ENCODE results near the gene POLE4. TPM values are rescaled to one million over a fixed set of nuclear protein-coding genes. Genes with fewer than 3 reads are reported as not detected.

Gene POLE4
- total and polyA plus RNA-seq, 9 of the 15 experiments (the other 6 are each of a cell fraction or from before 2014, with no cell fraction given), result 25.7 to 73.7 (median 57.3) TPM

DNA sequence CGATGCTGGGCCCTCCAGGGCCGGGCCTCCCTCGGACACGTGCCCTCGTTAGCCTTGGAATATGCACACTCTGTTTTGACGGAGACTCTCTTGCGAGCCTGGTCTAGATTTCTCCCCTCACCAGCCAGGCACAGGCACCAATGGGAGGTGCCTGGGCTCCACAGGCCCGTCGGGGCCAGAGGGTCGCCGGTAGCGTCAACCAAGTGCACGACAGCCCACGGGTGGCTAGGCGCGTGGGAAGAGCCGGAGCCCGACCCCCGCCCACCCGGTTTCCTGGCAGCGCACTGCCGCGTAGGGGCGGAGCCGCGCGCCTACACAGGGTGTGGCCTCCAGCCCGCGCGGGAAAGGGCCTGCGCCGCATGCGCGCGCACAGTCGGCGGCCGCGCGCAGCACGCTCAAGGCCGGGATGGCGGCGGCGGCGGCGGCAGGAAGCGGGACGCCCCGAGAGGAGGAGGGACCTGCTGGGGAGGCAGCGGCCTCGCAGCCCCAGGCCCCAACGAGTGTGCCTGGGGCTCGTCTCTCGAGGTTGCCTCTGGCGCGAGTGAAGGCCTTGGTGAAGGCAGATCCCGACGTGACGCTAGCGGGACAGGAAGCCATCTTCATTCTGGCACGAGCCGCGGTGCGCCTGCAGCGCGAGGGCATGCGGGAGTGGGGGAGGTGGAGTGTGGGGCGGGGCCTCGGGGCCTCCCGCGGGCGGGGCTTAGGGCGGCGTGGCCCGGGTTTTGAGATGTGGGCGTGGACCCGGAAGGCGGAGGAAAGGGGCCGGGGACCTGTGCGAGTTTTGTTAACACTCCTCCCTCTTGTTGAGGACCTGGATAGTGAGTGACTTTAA, at the start of gene POLE4 (continued):
- TF ChIP-seq, protein P1, sequence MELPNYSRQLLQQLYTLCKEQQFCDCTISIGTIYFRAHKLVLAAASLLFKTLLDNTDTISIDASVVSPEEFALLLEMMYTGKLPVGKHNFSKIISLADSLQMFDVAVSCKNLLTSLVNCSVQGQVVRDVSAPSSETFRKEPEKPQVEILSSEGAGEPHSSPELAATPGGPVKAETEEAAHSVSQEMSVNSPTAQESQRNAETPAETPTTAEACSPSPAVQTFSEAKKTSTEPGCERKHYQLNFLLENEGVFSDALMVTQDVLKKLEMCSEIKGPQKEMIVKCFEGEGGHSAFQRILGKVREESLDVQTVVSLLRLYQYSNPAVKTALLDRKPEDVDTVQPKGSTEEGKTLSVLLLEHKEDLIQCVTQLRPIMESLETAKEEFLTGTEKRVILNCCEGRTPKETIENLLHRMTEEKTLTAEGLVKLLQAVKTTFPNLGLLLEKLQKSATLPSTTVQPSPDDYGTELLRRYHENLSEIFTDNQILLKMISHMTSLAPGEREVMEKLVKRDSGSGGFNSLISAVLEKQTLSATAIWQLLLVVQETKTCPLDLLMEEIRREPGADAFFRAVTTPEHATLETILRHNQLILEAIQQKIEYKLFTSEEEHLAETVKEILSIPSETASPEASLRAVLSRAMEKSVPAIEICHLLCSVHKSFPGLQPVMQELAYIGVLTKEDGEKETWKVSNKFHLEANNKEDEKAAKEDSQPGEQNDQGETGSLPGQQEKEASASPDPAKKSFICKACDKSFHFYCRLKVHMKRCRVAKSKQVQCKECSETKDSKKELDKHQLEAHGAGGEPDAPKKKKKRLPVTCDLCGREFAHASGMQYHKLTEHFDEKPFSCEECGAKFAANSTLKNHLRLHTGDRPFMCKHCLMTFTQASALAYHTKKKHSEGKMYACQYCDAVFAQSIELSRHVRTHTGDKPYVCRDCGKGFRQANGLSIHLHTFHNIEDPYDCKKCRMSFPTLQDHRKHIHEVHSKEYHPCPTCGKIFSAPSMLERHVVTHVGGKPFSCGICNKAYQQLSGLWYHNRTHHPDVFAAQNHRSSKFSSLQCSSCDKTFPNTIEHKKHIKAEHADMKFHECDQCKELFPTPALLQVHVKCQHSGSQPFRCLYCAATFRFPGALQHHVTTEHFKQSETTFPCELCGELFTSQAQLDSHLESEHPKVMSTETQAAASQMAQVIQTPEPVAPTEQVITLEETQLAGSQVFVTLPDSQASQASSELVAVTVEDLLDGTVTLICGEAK (IDR thresholded peaks at IDR 0.05), result no peak
- TF ChIP-seq, protein P1 (CRISPR knock-in tag; IDR thresholded peaks at IDR 0.05), result no peak
- no peak for TF ChIP-seq RBM17 (IDR thresholded peaks at IDR 0.05; ENCODE audit: borderline replicate concordance, low read depth, low read length)
- TF ChIP-seq XRCC3 (IDR thresholded peaks at IDR 0.05), result no peak; the same call in 1 of the 2 replicates
- TF ChIP-seq HDGF (IDR thresholded peaks at IDR 0.05), result no peak
- TF ChIP-seq EP300 (IDR thresholded peaks at IDR 0.05; ENCODE audit: low read length), result no peak
- no peak for TF ChIP-seq SETDB1 (IDR thresholded peaks at IDR 0.05; ENCODE audit: low read length)
- TF ChIP-seq CBFA2T3 (IDR thresholded peaks at IDR 0.05), result no peak
- no peak for TF ChIP-seq ZNF77 (CRISPR knock-in tag; IDR thresholded peaks at IDR 0.05)
- TF ChIP-seq ZNF584 (CRISPR knock-in tag; IDR thresholded peaks at IDR 0.05; ENCODE audit: low read depth), result peak; percentile 80; the same call in 1 of the 2 replicates
- TF ChIP-seq MAX (CRISPR knock-in tag; IDR thresholded peaks at IDR 0.05), result peak; percentile 87
- peak; percentile 84 to 93 for TF ChIP-seq MNT (conservative IDR thresholded peaks at IDR 0.05)
- TF ChIP-seq TBL1XR1 (IDR thresholded peaks at IDR 0.05; ENCODE audit: low read length in 2 of 2), result no peak
- TF ChIP-seq BRD4 (IDR thresholded peaks at IDR 0.05), result no peak
- TF ChIP-seq ZNF717 (CRISPR knock-in tag; IDR thresholded peaks at IDR 0.05), result no peak
- no peak for TF ChIP-seq KAT8 (IDR thresholded peaks at IDR 0.05; ENCODE audit: low read depth)
- no peak for TF ChIP-seq MYNN (IDR thresholded peaks at IDR 0.05)
- TF ChIP-seq MYNN (CRISPR knock-in tag; IDR thresholded peaks at IDR 0.05), result no peak
- TF ChIP-seq FOXM1 (IDR thresholded peaks at IDR 0.05; ENCODE audit: low read depth), result no peak
- TF ChIP-seq FOXM1 (CRISPR knock-in tag; IDR thresholded peaks at IDR 0.05; ENCODE audit: low read depth), result peak; percentile 93
- no peak for TF ChIP-seq ZNF778 (CRISPR knock-in tag; IDR thresholded peaks at IDR 0.05)

Measured in K562 (cell line).